WTC11 (cell line): ENCODE measurements around the gene EVI5L. TPM values are rescaled to one million over a fixed set of nuclear protein-coding genes. Genes with fewer than 3 reads are reported as not detected.

Experiments used
- ATAC-seq: fragments of 200-7000 bp; cut with Tn5 transposase; 2 replicates; pipeline ENCODE4 v1.10.0; 2021; ENCODE audit warnings: mild to moderate bottlenecking, moderate library complexity
- CTCF ChIA-PET: fragments of 300-600 bp; sonication (Branson Sonifier 250); formaldehyde crosslinking; loops from one replicate; lab custom pipeline; 2021; ENCODE audit warnings: antibody characterized with exemption; lab: Charles Lee
- POLR2A ChIA-PET: fragments of 350-600 bp; sonication (Branson Sonifier 250); formaldehyde crosslinking; loops from one replicate; lab custom pipeline; 2021; ENCODE audit warnings: antibody characterized with exemption; lab: Charles Lee
- DNase-seq: peaks from one replicate; pipeline ENCODE4 v3.0.0; 2021; ENCODE audit warnings: low spot score
- H3K27ac Mint-ChIP-seq: 2 replicates; pipeline ENCODE4 v1.8.0; 2021; ENCODE audit warnings: mixed read lengths
- H3K27me3 Mint-ChIP-seq: 2 replicates; pipeline ENCODE4 v1.8.0; 2021; ENCODE audit warnings: low read depth, mild to moderate bottlenecking, moderate library complexity, mixed read lengths
- H3K36me3 Mint-ChIP-seq: 2 replicates; pipeline ENCODE4 v1.8.0; 2021; ENCODE audit warnings: mixed read lengths
- H3K4me1 Mint-ChIP-seq: 2 replicates; pipeline ENCODE4 v1.8.0; 2022; ENCODE audit warnings: mixed read lengths
- H3K4me3 Mint-ChIP-seq: 2 replicates; pipeline ENCODE4 v1.8.0; 2021; ENCODE audit warnings: mild to moderate bottlenecking, moderate library complexity, mixed read lengths
- H3K9me3 Mint-ChIP-seq: 2 replicates; pipeline ENCODE4 v1.8.0; 2021; ENCODE audit warnings: mixed read lengths
- CREM ChIP-seq: sonication (generic); formaldehyde crosslinking; IDR thresholded peaks from 2 replicates; pipeline ENCODE4 v1.8.1; 2022; ENCODE audit warnings: mild to moderate bottlenecking, missing genetic modification reagents, moderate library complexity
- ELF4 ChIP-seq: sonication (generic); formaldehyde crosslinking; IDR thresholded peaks from 2 replicates; pipeline ENCODE4 v1.8.1; 2022; ENCODE audit warnings: low read depth, mild to moderate bottlenecking, moderate library complexity, missing genetic modification reagents
- EMX1 ChIP-seq: fragments of 250-450 bp; sonication (Bioruptor Pico); IDR thresholded peaks from 2 replicates; pipeline ENCODE4 v1.8.0; 2021; ENCODE audit warnings: mild to moderate bottlenecking
- ESRRA ChIP-seq: sonication (generic); formaldehyde crosslinking; IDR thresholded peaks from 2 replicates; pipeline ENCODE4 v1.8.1; 2022; ENCODE audit warnings: mild to moderate bottlenecking, missing genetic modification reagents, borderline replicate concordance
- FOXP1 ChIP-seq: sonication (generic); formaldehyde crosslinking; IDR thresholded peaks from 2 replicates; pipeline ENCODE4 v1.8.0; 2022; ENCODE audit warnings: missing genetic modification reagents, mild to moderate bottlenecking, moderate library complexity, borderline replicate concordance
- SP1 ChIP-seq: sonication (generic); formaldehyde crosslinking; conservative IDR thresholded peaks from 2 replicates; pipeline ENCODE4 v1.8.1; 2022; ENCODE audit warnings: missing genetic modification reagents
- TCF7 ChIP-seq: sonication (generic); formaldehyde crosslinking; IDR thresholded peaks from 2 replicates; pipeline ENCODE4 v1.8.0; 2022; ENCODE audit warnings: mild to moderate bottlenecking, low read depth, missing genetic modification reagents, moderate library complexity
- TEAD4 ChIP-seq: sonication (generic); formaldehyde crosslinking; IDR thresholded peaks from 2 replicates; pipeline ENCODE4 v1.8.0; 2022; ENCODE audit warnings: mild to moderate bottlenecking, missing genetic modification reagents
- ZNF138 ChIP-seq: sonication (generic); formaldehyde crosslinking; conservative IDR thresholded peaks from 2 replicates; pipeline ENCODE4 v1.8.1; 2022; ENCODE audit warnings: mild to moderate bottlenecking, moderate library complexity, missing genetic modification reagents
- ZNF671 ChIP-seq: fragments of 250-450 bp; sonication (Bioruptor Pico); IDR thresholded peaks from 2 replicates; pipeline ENCODE4 v1.8.0; 2021; ENCODE audit warnings: mild to moderate bottlenecking
- total RNA-seq: library from RNA; stranded (reverse); gene quantifications from 3 replicates; pipeline ENCODE4 v1.2.3, GENCODE V29; 2021
- TF ChIP-seq, protein P1 (sequence below): sonication (generic); formaldehyde crosslinking; IDR thresholded peaks from 2 replicates; pipeline ENCODE4 v1.8.1; 2022; ENCODE audit warnings: low read depth, mild to moderate bottlenecking, moderate library complexity, missing genetic modification reagents, borderline replicate concordance
- TF ChIP-seq, protein P2 (sequence below): sonication (generic); formaldehyde crosslinking; IDR thresholded peaks from 2 replicates; pipeline ENCODE4 v1.8.1; 2022; ENCODE audit warnings: mild to moderate bottlenecking, moderate library complexity, missing genetic modification reagents
- TF ChIP-seq, protein P3 (sequence below): sonication (generic); formaldehyde crosslinking; IDR thresholded peaks from 2 replicates; pipeline ENCODE4 v1.8.0; 2022; ENCODE audit warnings: missing genetic modification reagents
- TF ChIP-seq, protein P4 (sequence below): sonication (generic); formaldehyde crosslinking; IDR thresholded peaks from 2 replicates; pipeline ENCODE4 v1.8.1; 2023; ENCODE audit warnings: mild to moderate bottlenecking, missing genetic modification reagents, borderline replicate concordance
- TF ChIP-seq, protein P5 (sequence below): sonication (generic); formaldehyde crosslinking; IDR thresholded peaks from 2 replicates; pipeline ENCODE4 v1.8.1; 2023; ENCODE audit warnings: mild to moderate bottlenecking, missing genetic modification reagents
- TF ChIP-seq, protein P6 (sequence below): sonication (generic); formaldehyde crosslinking; IDR thresholded peaks from 2 replicates; pipeline ENCODE4 v1.8.1; 2023; ENCODE audit warnings: mild to moderate bottlenecking, missing genetic modification reagents

The EVI5L gene
- total RNA-seq, 1 experiment from 2014 or later = 10.5 TPM

DNA sequence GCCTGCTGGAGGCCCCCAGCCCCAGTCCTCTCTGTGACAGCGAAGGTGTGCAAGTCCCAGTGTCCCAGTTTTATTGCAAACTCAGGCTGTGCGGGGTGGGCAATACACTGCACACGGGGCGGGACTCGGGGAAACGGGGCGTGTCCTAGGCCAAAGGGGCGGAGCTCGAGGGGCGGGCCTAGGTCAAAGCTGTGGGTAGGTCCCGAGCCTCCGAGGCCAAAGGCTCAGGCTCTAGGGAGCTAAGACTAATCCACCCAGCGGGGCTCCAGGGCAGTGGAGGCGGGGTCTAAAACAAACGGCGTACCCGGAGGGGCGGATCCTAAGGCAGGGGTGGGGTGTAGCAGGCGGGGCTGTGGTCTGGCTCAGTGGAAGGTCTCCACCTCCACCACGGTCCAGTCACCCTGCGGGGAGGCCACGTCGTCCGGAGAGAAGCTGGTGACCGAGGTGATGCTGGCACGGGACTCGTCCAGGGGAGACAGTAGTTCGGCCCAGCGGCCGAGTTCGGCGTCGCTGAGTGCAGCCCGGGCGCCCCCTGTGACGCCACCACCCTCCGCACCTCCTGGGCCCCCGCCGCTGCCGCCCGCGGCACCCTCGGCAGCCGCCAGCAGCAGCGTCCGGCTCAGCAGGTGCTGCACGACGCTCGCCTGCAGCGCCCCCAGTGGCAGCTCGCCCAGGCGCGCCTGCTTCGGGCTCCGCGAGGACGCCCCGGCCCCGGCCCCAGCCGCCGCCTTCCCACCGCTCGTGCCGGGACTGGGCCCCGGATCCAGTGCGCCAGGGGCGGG lies 38.8 kb downstream of the EVI5L start (continued):
- TF ChIP-seq CREM (CRISPR knock-in tag) (0 out of 2 replicates have a peak, but pooled peaks have one; percentile 40), ZNF671 (CRISPR knock-in tag) (no peak), ZNF138 (CRISPR knock-in tag) (no peak)
- TF ChIP-seq, protein P1, sequence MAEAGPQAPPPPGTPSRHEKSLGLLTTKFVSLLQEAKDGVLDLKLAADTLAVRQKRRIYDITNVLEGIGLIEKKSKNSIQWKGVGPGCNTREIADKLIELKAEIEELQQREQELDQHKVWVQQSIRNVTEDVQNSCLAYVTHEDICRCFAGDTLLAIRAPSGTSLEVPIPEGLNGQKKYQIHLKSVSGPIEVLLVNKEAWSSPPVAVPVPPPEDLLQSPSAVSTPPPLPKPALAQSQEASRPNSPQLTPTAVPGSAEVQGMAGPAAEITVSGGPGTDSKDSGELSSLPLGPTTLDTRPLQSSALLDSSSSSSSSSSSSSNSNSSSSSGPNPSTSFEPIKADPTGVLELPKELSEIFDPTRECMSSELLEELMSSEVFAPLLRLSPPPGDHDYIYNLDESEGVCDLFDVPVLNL (CRISPR knock-in tag) = no peak

DNA sequence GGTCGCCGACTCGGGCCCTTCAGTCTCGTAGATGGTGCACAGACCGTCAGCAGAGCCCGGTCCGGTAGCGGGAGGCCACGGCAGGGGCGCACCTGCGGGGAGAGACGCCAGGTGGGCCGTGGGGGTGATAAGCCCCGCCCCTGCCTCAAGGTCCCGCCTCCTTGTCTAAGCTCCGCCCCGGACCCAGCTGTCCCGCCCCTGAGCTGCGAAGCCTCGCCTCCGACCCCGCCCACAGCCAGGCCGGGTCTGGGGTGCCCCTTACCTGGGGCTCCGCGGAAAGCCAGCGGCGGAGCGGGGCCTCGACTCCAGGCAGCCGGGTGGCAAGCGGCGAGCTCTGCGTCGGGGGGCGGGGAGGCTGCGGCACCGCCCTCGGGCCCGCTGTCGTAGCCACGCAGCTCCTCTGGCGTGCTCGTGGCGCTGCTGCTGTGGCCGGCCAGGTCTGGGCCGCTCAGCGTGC lies 39.5 kb downstream of the EVI5L start:
- H3K27me3 Mint-ChIP-seq = peaks cover 55% of the 10 kb centered on the region
- TF ChIP-seq FOXP1 (0 out of 2 replicates have a peak, but pooled peaks have one; percentile 6), TEAD4 (CRISPR knock-in tag) (no peak), EMX1 (no peak), CREM (CRISPR knock-in tag) (0 out of 2 replicates have a peak, but pooled peaks have one; percentile 16), ESRRA (CRISPR knock-in tag) (0 out of 2 replicates have a peak, but pooled peaks have one; percentile 13), TCF7 (CRISPR knock-in tag) (0 out of 2 replicates have a peak, but pooled peaks have one; percentile 49), SP1 (CRISPR knock-in tag) (peak; percentile 74; the same call in 1 of the 2 replicates), ELF4 (0 out of 2 replicates have a peak, but pooled peaks have one; percentile 4)
- TF ChIP-seq, protein P2, sequence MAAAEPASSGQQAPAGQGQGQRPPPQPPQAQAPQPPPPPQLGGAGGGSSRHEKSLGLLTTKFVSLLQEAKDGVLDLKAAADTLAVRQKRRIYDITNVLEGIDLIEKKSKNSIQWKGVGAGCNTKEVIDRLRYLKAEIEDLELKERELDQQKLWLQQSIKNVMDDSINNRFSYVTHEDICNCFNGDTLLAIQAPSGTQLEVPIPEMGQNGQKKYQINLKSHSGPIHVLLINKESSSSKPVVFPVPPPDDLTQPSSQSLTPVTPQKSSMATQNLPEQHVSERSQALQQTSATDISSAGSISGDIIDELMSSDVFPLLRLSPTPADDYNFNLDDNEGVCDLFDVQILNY = no peak
- TF ChIP-seq, protein P3, sequence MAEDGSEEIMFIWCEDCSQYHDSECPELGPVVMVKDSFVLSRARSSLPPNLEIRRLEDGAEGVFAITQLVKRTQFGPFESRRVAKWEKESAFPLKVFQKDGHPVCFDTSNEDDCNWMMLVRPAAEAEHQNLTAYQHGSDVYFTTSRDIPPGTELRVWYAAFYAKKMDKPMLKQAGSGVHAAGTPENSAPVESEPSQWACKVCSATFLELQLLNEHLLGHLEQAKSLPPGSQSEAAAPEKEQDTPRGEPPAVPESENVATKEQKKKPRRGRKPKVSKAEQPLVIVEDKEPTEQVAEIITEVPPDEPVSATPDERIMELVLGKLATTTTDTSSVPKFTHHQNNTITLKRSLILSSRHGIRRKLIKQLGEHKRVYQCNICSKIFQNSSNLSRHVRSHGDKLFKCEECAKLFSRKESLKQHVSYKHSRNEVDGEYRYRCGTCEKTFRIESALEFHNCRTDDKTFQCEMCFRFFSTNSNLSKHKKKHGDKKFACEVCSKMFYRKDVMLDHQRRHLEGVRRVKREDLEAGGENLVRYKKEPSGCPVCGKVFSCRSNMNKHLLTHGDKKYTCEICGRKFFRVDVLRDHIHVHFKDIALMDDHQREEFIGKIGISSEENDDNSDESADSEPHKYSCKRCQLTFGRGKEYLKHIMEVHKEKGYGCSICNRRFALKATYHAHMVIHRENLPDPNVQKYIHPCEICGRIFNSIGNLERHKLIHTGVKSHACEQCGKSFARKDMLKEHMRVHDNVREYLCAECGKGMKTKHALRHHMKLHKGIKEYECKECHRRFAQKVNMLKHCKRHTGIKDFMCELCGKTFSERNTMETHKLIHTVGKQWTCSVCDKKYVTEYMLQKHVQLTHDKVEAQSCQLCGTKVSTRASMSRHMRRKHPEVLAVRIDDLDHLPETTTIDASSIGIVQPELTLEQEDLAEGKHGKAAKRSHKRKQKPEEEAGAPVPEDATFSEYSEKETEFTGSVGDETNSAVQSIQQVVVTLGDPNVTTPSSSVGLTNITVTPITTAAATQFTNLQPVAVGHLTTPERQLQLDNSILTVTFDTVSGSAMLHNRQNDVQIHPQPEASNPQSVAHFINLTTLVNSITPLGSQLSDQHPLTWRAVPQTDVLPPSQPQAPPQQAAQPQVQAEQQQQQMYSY = peak; percentile 33; the same call in 1 of the 2 replicates
- TF ChIP-seq, protein P4, sequence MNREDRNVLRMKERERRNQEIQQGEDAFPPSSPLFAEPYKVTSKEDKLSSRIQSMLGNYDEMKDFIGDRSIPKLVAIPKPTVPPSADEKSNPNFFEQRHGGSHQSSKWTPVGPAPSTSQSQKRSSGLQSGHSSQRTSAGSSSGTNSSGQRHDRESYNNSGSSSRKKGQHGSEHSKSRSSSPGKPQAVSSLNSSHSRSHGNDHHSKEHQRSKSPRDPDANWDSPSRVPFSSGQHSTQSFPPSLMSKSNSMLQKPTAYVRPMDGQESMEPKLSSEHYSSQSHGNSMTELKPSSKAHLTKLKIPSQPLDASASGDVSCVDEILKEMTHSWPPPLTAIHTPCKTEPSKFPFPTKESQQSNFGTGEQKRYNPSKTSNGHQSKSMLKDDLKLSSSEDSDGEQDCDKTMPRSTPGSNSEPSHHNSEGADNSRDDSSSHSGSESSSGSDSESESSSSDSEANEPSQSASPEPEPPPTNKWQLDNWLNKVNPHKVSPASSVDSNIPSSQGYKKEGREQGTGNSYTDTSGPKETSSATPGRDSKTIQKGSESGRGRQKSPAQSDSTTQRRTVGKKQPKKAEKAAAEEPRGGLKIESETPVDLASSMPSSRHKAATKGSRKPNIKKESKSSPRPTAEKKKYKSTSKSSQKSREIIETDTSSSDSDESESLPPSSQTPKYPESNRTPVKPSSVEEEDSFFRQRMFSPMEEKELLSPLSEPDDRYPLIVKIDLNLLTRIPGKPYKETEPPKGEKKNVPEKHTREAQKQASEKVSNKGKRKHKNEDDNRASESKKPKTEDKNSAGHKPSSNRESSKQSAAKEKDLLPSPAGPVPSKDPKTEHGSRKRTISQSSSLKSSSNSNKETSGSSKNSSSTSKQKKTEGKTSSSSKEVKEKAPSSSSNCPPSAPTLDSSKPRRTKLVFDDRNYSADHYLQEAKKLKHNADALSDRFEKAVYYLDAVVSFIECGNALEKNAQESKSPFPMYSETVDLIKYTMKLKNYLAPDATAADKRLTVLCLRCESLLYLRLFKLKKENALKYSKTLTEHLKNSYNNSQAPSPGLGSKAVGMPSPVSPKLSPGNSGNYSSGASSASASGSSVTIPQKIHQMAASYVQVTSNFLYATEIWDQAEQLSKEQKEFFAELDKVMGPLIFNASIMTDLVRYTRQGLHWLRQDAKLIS (CRISPR knock-in tag) = no peak
- TF ChIP-seq, protein P5, sequence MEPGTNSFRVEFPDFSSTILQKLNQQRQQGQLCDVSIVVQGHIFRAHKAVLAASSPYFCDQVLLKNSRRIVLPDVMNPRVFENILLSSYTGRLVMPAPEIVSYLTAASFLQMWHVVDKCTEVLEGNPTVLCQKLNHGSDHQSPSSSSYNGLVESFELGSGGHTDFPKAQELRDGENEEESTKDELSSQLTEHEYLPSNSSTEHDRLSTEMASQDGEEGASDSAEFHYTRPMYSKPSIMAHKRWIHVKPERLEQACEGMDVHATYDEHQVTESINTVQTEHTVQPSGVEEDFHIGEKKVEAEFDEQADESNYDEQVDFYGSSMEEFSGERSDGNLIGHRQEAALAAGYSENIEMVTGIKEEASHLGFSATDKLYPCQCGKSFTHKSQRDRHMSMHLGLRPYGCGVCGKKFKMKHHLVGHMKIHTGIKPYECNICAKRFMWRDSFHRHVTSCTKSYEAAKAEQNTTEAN (CRISPR knock-in tag) = no peak
- TF ChIP-seq, protein P6, sequence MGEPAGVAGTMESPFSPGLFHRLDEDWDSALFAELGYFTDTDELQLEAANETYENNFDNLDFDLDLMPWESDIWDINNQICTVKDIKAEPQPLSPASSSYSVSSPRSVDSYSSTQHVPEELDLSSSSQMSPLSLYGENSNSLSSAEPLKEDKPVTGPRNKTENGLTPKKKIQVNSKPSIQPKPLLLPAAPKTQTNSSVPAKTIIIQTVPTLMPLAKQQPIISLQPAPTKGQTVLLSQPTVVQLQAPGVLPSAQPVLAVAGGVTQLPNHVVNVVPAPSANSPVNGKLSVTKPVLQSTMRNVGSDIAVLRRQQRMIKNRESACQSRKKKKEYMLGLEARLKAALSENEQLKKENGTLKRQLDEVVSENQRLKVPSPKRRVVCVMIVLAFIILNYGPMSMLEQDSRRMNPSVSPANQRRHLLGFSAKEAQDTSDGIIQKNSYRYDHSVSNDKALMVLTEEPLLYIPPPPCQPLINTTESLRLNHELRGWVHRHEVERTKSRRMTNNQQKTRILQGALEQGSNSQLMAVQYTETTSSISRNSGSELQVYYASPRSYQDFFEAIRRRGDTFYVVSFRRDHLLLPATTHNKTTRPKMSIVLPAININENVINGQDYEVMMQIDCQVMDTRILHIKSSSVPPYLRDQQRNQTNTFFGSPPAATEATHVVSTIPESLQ (CRISPR knock-in tag) = no peak
- peak overlapping the region; percentile 57 for H3K4me3 Mint-ChIP-seq
- no peak overlapping the region for H3K27ac Mint-ChIP-seq
- ATAC-seq (peak; percentile 39), DNase-seq (peak; percentile 85)
- CTCF ChIA-PET = interaction anchor here (0.5 to 2.2 kb wide), 40 partner anchors 9 to 1665 kb away, joined by 3 to 92 read pairs (median 7); partner anchors contain the start of genes LRRC8E, MAP2K7, MARCHF2 and MCOLN1
- H3K9me3 Mint-ChIP-seq = no peaks in the 10 kb centered on the region
- POLR2A ChIA-PET = interaction anchor here (0.9 to 1.7 kb wide), 8 partner anchors 11 to 314 kb away, joined by 3 to 19 read pairs (median 4); partner anchors contain the start of genes MAP2K7 and SNAPC2
- H3K4me1 Mint-ChIP-seq = peaks cover 28% of the 10 kb centered on the region
- no peaks in the 10 kb centered on the region for H3K36me3 Mint-ChIP-seq
